Mesodermal cell (in vitro differentiated cells): ENCODE results near the gene PTEN.
A peak's percentile ranks its signal among the peaks of the same experiment; 100 is the strongest.
"Not testable (repeated sequence)": the region's sequence is repeated elsewhere in the genome, so short reads cannot be mapped to it uniquely, and the experiment has no call there.

Experiments
- H3K27ac ChIP-seq: 2 replicates; pipeline ENCODE4 v1.7.0; 2013; ENCODE audit warnings: mild to moderate bottlenecking, low read depth, low read length, moderate library complexity; ENCODE audit not compliant: severe bottlenecking
- H3K36me3 ChIP-seq: 2 replicates; pipeline ENCODE4 v1.7.1; 2013; ENCODE audit warnings: mild to moderate bottlenecking, low read length, moderate library complexity; ENCODE audit not compliant: control insufficient read depth, insufficient read depth
- H3K4me1 ChIP-seq: one replicate; pipeline ENCODE4 v1.7.1; 2013; ENCODE audit warnings: mild to moderate bottlenecking, low read length; ENCODE audit not compliant: insufficient read depth, control insufficient read depth, poor library complexity, severe bottlenecking
- H3K4me3 ChIP-seq: 2 replicates; pipeline ENCODE4 v1.7.0; 2013; ENCODE audit warnings: low read length, control low read depth, mild to moderate bottlenecking; ENCODE audit not compliant: insufficient read depth, poor library complexity, severe bottlenecking; ENCODE audit errors: extremely low read depth
- H3K9me3 ChIP-seq: 2 replicates; pipeline ENCODE4 v1.7.1; 2013; ENCODE audit warnings: mild to moderate bottlenecking, low read length, moderate library complexity; ENCODE audit not compliant: control insufficient read depth
- WGBS, 2 experiments: methylation state at CpG; one replicate each; pipeline ENCODE4 v1.1.5; 2013; ENCODE audit warnings: missing lambda C conversion rate in 2 of 2; ENCODE audit not compliant: insufficient coverage in 2 of 2; 5-methylcytosine and 5-hydroxymethylcytosine counted together

The PTEN gene

DNA sequence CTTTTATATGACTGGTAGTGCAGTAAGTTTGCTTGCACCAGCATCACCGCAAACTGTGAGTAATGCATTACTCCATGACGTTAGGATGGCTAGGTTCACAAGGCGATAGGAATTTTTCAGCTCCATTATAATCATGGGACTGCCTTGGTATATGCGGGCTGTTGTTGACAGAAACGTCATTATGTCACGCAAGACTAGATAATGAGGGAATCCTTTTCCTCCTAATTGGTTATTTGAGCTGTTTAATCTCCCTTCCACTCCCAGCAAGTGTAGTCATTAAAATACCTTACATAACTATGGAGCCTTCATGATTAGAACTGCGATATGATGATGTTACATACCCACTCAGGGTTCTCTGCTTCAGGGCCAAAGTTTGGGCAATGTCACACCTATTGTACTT is 17.4 kb upstream of the PTEN start:
- H3K36me3 ChIP-seq: no peaks in the 10 kb centered on the region
- H3K4me3 ChIP-seq: no peak overlapping the region
- no peaks in the 10 kb centered on the region for H3K4me1 ChIP-seq
- 80 to 89% methylated on average over 3 to 5 of the region's 7 CpGs for WGBS, 2 experiments
- no peak overlapping the region for H3K27ac ChIP-seq
- H3K9me3 ChIP-seq: no peaks in the 10 kb centered on the region

DNA sequence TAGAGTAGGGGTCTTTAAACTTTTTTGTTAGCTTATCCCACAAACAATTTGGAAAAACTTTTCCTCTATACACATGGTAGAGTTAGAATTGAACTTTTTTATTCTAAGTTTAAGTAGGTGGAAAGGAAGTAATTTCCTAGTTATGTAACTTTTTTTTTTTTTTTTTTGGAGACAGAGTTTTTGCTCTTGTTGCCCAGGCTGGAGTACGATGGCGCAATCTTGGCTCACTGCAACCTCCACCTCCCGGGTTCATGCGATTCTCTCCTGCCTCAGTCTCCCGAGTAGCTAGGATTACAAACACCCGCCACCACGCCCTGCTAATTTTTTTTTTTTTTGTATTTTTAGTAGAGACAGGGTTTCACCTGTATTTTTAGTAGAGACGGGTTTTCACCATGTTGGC is 16.7 kb upstream of the PTEN start:
- H3K36me3 ChIP-seq, H3K4me3 ChIP-seq, H3K4me1 ChIP-seq, H3K9me3 ChIP-seq, H3K27ac ChIP-seq: not testable (repeated sequence)
- 91 to 95% methylated on average over 5 of the region's 8 CpGs for WGBS, 2 experiments

DNA sequence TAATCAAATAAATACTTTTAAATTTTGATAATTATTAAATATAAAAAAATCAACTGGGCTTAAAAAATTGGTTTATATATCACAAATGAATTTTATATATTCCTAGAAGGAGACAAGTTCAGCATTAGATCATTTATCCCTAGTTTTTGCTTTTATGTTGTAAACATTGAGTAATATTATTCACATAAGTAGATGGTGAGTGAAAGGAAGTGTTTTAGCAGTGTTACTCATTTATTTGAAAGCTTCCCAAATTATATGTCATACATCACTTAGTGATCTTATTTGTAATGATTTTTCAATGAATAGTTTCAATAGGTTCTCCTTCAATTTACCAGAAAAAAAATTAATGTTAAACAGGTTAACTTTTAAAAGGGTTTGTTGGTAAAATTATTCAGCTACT is 15.9 kb upstream of the PTEN start:
- Histone ChIP-seq H3K36me3 (no peaks in the 10 kb centered on the region), H3K27ac (no peak overlapping the region), H3K4me3 (no peak overlapping the region), H3K9me3 (no peaks in the 10 kb centered on the region), H3K4me1 (no peaks in the 10 kb centered on the region)

DNA sequence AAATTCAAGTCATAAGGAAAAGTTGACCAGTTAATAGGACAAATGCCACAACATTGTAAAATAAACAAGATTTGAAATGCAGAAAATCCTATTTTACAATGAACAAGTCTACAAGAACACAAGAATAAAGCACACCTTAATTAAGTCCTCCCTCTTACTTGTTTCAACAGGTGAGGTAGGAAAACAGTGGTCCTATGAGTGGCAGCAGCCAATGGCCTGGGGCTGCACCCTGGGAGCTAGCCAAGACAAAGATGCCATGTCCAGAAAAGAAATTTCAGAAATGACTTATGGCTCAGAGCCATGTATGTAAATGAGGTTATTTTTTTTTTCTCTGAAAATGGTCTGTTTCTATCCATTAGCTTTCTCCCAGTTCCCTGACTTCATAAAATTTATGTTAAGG is 14.4 kb upstream of the PTEN start:
- H3K4me3 ChIP-seq: no peak overlapping the region
- H3K4me1 ChIP-seq: no peaks in the 10 kb centered on the region
- no peaks in the 10 kb centered on the region for H3K9me3 ChIP-seq
- H3K27ac ChIP-seq: no peak overlapping the region
- H3K36me3 ChIP-seq: no peaks in the 10 kb centered on the region

DNA sequence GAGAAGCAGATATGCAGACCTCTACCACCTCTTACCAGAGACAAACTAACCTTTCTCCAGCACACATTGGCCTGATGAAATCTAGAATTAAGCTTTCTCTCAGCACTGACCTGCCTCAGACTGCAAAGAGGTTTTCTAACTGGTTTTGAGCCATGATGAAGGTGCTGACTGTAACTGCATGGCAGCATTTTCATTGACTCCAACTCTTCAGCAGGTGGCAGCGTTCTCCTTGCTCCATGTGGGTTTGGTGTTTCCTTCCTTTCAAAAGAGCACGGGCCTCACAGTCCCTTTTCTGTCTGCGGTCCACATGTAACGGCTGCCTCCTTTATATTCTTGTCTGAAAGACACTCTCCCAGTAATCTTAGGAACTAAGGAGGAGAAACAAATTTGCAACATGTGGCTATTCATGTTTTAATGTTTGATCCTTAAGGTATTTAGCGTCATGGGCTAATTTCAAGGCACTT is 12.7 kb upstream of the PTEN start:
- WGBS, 2 experiments: 15 to 60% methylated on average over 1 to 2 of the region's 5 CpGs
- no peaks in the 10 kb centered on the region for H3K4me1 ChIP-seq
- no peak overlapping the region for H3K27ac ChIP-seq
- H3K36me3 ChIP-seq: no peaks in the 10 kb centered on the region
- H3K4me3 ChIP-seq: no peak overlapping the region
- H3K9me3 ChIP-seq: no peaks in the 10 kb centered on the region

DNA sequence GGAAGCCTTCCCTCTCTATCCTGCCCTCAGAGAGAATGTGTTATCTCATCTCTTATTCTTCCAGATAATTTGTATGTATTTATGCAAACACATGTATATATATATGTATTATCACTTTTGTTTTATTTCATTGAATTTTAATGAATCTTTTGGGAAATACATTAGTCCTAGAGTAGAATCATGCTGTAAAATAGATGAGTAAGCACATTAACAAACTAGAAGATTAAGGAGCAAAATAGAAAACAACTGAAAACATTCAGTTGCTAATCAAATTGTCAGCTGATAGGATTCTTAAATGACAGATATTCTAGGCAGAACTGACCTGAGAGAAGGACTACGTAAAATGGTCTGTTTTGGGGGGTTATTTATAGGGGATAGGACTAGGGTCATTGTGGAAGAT is 11.3 kb upstream of the PTEN start:
- Histone ChIP-seq H3K9me3 (no peaks in the 10 kb centered on the region), H3K36me3 (no peaks in the 10 kb centered on the region), H3K27ac (no peak overlapping the region), H3K4me3 (no peak overlapping the region), H3K4me1 (no peaks in the 10 kb centered on the region)
- WGBS, 2 experiments: 60% methylated on average over 1 of the region's 1 CpG; no CpG with 5 or more reads in 1 of the 2 experiments

DNA sequence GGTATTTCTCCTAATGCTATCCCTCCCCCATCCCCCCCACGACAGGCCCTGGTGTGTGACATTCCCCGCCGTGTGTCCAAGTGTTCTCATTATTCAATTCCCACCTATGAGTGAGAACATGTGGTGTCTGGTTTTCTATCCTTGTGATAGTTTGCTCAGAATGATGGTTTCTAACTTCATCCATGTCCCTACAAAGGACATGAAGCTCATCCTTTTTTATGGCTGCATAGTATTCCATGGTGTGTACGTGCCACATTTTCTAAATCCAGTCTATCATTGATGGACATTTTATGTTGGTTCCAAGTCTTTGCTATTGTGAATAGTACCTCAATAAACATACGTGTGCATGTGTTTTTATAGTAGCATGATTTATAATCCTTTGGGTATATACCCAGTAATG is 8.2 kb upstream of the PTEN start:
- H3K9me3 ChIP-seq, H3K27ac ChIP-seq, H3K4me3 ChIP-seq, H3K4me1 ChIP-seq, H3K36me3 ChIP-seq: not testable (repeated sequence)
- no CpG with 5 or more reads among the region's 5 CpGs for WGBS, 2 experiments

DNA sequence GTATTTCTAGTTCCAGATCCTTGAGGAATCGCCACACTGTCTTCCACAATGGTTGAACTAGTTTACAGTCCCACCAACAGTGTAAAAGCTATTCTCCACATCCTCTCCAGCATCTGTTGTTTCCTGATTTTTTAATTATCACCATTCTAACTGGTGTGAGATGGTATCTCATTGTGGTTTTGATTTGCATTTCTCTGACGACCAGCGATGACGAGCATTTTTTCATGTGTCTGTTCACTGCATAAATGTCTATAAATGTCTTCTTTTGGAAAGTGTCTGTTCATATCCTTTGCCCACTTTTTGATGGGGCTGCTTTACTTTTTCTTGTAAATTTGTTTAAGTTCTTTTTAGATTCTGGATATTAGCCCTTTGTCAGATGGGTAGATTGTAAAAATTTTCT is 7.8 kb upstream of the PTEN start:
- WGBS, 2 experiments: 89 to 100% methylated on average over 3 of the region's 4 CpGs

DNA sequence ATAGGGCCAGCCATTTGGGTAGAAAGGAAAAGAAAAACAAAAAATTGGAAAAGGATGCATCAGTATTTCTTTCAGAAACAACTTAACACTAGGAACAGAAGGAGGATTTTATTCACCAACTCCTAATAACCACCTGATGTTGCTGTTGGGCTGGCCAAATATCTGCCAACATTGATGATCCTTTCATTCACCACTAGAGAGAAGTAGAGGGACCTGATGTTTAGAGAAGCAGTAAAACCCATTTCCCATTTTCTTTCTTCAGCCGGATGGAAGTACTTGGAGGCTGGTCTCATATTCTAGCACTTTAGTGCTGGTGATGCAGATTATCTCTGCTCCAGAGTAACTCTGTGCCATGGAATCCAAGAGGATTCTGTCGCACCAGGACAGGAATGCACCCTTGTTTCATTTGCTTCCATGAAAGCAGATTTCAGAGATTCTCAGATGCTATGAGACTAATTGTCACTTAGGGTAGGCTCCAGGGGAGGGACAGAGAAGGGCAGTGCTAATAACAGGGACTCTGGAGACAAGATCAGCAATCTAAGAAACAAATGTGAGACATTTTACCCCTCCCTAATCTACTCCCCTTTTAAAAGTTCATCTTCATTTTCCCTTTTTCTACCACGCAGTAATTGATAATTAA is 3.1 kb upstream of the PTEN start:
- Histone ChIP-seq H3K4me3 (no peak overlapping the region), H3K9me3 (no peaks in the 10 kb centered on the region), H3K4me1 (no peaks in the 10 kb centered on the region), H3K36me3 (no peaks in the 10 kb centered on the region), H3K27ac (no peak overlapping the region)
- 40 to 70% methylated on average over 1 to 2 of the region's 3 CpGs for WGBS, 2 experiments

More for the DNA sequence above, 7.8 kb upstream of the PTEN start:
- not testable (repeated sequence) for H3K4me1 ChIP-seq, H3K27ac ChIP-seq, H3K9me3 ChIP-seq, H3K4me3 ChIP-seq, H3K36me3 ChIP-seq

DNA sequence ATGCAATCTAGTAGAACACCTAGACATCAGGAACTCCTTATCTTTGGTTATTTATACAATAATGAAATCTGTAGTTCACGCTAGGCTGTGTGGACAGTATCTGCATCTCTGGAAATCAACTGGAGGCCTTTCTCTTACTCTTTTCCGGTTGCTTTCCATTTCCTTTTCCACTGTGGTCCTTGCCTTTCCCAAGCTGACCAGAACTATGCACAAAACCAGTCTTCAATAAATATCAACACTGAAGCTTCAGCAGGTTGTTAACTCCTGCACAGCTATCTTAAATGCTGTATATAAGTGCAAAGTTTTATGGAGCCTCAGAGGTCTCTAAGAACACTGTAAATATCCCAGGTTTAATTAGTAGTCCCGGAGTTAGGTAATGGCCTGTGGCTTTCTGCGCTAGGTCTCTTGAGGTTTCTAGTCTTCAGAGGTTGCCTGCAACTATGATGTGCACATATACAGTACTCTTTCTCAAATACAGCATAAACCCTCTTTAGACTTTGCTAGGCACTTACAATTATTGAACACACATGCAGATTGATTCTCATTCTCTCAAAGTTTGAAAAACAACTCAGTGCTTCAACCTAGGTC is 2.5 kb upstream of the PTEN start:
- Histone ChIP-seq H3K4me3 (no peak overlapping the region), H3K9me3 (no peaks in the 10 kb centered on the region), H3K36me3 (no peaks in the 10 kb centered on the region), H3K4me1 (no peaks in the 10 kb centered on the region), H3K27ac (no peak overlapping the region)
- WGBS, 2 experiments: 94 to 100% methylated on average over 2 to 3 of the region's 4 CpGs

DNA sequence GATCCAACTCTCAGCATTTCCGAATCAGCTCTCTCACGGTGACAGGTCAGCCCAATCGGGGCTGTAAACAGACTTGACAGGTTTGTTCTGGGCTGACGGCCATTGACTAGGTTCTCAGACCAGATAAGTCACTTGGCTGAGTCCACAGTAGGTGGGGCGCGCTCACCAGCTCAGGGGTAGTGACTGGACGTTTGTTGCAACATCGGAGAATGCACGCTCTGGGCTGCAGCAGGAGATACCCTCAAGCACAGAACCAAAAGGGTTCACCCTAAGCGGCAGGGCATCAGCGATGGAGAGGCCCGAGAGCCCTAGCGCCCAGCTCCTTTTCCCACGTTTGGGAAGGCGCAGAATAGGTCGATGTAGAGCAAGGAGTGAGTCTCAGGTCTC is 1.9 kb upstream of the PTEN start:
- WGBS, 2 experiments: 52 to 54% methylated on average over 15 to 16 of the region's 16 CpGs
- Histone ChIP-seq H3K4me3 (peak overlapping the region; percentile 86), H3K4me1 (no peaks in the 10 kb centered on the region), H3K27ac (no peak overlapping the region), H3K36me3 (no peaks in the 10 kb centered on the region), H3K9me3 (no peaks in the 10 kb centered on the region)
